AG04450 (cell line): ENCODE data around the gene PCK2. TPM values are rescaled to one million over a fixed set of nuclear protein-coding genes. Genes with fewer than 3 reads are reported as not detected.

Experiments used
- CTCF ChIA-PET: fragments of 300-600, 350-600 bp; formaldehyde crosslinking; extraction: SDS; loops from one replicate; lab custom pipeline; 2022; ENCODE audit warnings: antibody characterized with exemption, inconsistent platforms; lab: Charles Lee
- POLR2A ChIA-PET: fragments of 350-600 bp; formaldehyde crosslinking; extraction: SDS; loops from one replicate; lab custom pipeline; 2021; ENCODE audit warnings: antibody characterized with exemption, inconsistent platforms; lab: Yijun Ruan, JAX
- DNase-seq: peaks from one replicate; pipeline ENCODE4 v3.0.0-alpha.2; 2011; ENCODE audit warnings: low read depth, low spot score
- H3K27ac ChIP-seq: one replicate; pipeline ENCODE4 v1.5.1; 2012; ENCODE audit warnings: low read depth, low read length, control low read depth
- H3K27me3 ChIP-seq: one replicate; pipeline ENCODE4 v1.6.0; 2012; ENCODE audit warnings: low read length; ENCODE audit not compliant: control insufficient read depth, insufficient read depth
- H3K4me3 ChIP-seq: 2 replicates; pipeline ENCODE4 v1.5.1; 2011; ENCODE audit warnings: mild to moderate bottlenecking, low read depth, low read length, control low read depth
- H3K9me3 ChIP-seq: 2 replicates; pipeline ENCODE4 v1.5.1; 2012; ENCODE audit warnings: low read length; ENCODE audit not compliant: control insufficient read depth, insufficient read depth
- CTCF ChIP-seq: IDR thresholded peaks from 2 replicates; pipeline ENCODE4 v1.5.1; 2011; ENCODE audit warnings: low read depth, low read length, control low read depth, inconsistent platforms
- polyA plus RNA-seq: library from polyadenylated mRNA; depleted of rRNA; stranded (reverse); fragments of >200 nt; gene quantifications from 2 replicates; pipeline ENCODE4 v1.2.3, GENCODE V29; 2011

Gene PCK2
- polyA plus RNA-seq, 1 experiment: 47.0 TPM

- DNase-seq: no peak
- Histone ChIP-seq H3K9me3 (no peaks in the 10 kb centered on the region), H3K27me3 (peaks cover 53% of the 10 kb centered on the region), H3K27ac (no peak overlapping the region), H3K4me3 (no peak overlapping the region)
- POLR2A ChIA-PET: no interaction called here
- TF ChIP-seq CTCF: no peak
- CTCF ChIA-PET: interaction anchor here (1.4 to 1.6 kb wide), 2 partner anchors 14 to 18 kb away, joined by 5 to 6 read pairs; no protein-coding TSS in a partner anchor
These were observed 22.2 kb upstream of the PCK2 start for GRCh38 chr14:24071836-24072430.

- ChIA-PET POLR2A (no interaction called here), CTCF (interaction anchor here (0.6 to 1.6 kb wide), 4 partner anchors 14 to 565 kb away, joined by 4 to 6 read pairs (median 4); no protein-coding TSS in a partner anchor)
- Histone ChIP-seq H3K4me3 (no peak overlapping the region), H3K27ac (no peak overlapping the region), H3K9me3 (no peaks in the 10 kb centered on the region), H3K27me3 (peaks cover 50% of the 10 kb centered on the region)
- no peak for DNase-seq
- TF ChIP-seq CTCF: no peak
These were observed 21.7 kb upstream of the PCK2 start for GRCh38 chr14:24072436-24072835.

- H3K27me3 ChIP-seq: peaks cover 52% of the 10 kb centered on the region
- ChIA-PET CTCF (interaction anchor here (0.6 to 1.6 kb wide), 4 partner anchors 15 to 566 kb away, joined by 4 to 6 read pairs (median 4); no protein-coding TSS in a partner anchor), POLR2A (no interaction called here)
- no peak for TF ChIP-seq CTCF
- DNase-seq: no peak
- no peak overlapping the region for H3K4me3 ChIP-seq
- H3K9me3 ChIP-seq: no peaks in the 10 kb centered on the region
- no peak overlapping the region for H3K27ac ChIP-seq
These were observed 20.9 kb upstream of the PCK2 start for GRCh38 chr14:24072881-24073877.

GRCh38 chr14:24074625-24075484 is 19.3 kb upstream of the PCK2 start:
- Histone ChIP-seq H3K27me3 (peaks cover 53% of the 10 kb centered on the region), H3K27ac (no peak overlapping the region), H3K4me3 (no peak overlapping the region), H3K9me3 (no peaks in the 10 kb centered on the region)
- TF ChIP-seq CTCF: no peak
- POLR2A ChIA-PET: no interaction called here
- CTCF ChIA-PET: interaction anchor here (0.5 to 2.2 kb wide), 4 partner anchors 15 to 913 kb away, joined by 6 to 12 read pairs (median 8); no protein-coding TSS in a partner anchor
- no peak for DNase-seq
